ENCODE measurements around the gene TBCK.

TBCK gene

GRCh38 chr4:106022454-106022853 lies 293.6 kb downstream of the TBCK start:
- DNase-seq (ENCODE audit: insufficient read length, low spot score) (no peak), FAIRE-seq (no peak)
- TF ChIP-seq, protein P1, sequence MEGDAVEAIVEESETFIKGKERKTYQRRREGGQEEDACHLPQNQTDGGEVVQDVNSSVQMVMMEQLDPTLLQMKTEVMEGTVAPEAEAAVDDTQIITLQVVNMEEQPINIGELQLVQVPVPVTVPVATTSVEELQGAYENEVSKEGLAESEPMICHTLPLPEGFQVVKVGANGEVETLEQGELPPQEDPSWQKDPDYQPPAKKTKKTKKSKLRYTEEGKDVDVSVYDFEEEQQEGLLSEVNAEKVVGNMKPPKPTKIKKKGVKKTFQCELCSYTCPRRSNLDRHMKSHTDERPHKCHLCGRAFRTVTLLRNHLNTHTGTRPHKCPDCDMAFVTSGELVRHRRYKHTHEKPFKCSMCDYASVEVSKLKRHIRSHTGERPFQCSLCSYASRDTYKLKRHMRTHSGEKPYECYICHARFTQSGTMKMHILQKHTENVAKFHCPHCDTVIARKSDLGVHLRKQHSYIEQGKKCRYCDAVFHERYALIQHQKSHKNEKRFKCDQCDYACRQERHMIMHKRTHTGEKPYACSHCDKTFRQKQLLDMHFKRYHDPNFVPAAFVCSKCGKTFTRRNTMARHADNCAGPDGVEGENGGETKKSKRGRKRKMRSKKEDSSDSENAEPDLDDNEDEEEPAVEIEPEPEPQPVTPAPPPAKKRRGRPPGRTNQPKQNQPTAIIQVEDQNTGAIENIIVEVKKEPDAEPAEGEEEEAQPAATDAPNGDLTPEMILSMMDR (IDR thresholded peaks at IDR 0.05; ENCODE audit: insufficient read depth, missing control alignments), result no peak

DNA sequence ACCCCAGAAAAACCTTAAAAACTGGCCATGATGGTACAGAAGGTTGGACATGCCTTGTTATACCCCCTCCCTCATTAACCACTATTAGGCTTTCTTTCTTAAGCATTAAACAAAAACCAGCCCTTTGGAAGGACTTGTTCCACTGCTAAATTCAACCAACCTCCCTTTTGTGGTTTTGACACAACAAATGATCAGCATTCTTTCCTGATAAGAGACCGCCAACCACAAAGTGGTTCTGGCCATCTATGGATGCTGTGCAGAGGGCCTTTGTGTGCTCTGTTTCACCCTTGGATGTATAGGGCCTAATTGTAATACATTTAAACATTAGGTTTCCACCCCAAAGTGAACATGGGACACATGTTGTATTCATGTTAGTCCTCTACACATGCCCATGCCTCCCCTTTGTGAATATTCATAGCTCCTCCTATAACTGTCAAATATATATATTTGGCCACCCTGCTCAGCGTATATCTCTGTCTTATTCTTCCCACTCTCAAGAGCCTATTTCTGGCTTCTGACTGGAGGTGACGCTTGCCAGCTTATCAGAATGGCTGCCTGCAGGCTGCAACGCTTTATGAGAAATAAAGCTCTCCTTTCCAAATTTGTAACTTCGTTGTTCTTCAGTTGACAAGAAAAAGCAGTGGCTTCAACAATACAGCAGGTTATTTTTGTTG lies 294.1 kb downstream of the TBCK start:
- no peak for FAIRE-seq

GRCh38 chr4:106019771-106020170 lies 296.2 kb downstream of the TBCK start:
- FAIRE-seq (no peak), DNase-seq (ENCODE audit: insufficient read length, low spot score) (no peak)
- TF ChIP-seq, protein P1 (IDR thresholded peaks at IDR 0.05; ENCODE audit: insufficient read depth, missing control alignments), result no peak

More for the DNA sequence above, 294.1 kb downstream of the TBCK start:
- TF ChIP-seq, protein P1 (IDR thresholded peaks at IDR 0.05; ENCODE audit: insufficient read depth, missing control alignments), result no peak
- no peak for DNase-seq (ENCODE audit: insufficient read length, low spot score)

DNA sequence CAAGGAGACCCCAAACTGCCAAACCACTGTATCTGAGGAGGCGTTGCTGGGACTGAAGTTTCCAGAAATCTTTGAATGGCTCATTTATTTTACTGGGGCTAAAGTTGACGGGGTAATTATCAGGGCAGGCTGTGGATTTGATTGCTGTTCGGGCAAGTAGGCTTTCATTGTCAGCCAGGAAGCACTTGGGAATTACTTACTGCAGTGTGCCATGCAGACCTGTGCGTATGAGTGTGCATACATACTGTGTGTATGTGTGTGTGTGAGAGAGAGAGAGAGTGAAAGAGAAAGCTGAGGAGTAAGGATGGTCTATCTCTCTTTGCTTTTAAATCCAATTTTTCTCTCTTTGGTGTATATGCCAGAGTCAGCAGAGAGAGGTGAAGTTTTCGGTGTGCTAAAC lies 298.0 kb downstream of the TBCK start:
- TF ChIP-seq, protein P1 (IDR thresholded peaks at IDR 0.05; ENCODE audit: insufficient read depth, missing control alignments), result no peak
- FAIRE-seq (no peak), DNase-seq (ENCODE audit: insufficient read length, low spot score) (no peak)

DNA sequence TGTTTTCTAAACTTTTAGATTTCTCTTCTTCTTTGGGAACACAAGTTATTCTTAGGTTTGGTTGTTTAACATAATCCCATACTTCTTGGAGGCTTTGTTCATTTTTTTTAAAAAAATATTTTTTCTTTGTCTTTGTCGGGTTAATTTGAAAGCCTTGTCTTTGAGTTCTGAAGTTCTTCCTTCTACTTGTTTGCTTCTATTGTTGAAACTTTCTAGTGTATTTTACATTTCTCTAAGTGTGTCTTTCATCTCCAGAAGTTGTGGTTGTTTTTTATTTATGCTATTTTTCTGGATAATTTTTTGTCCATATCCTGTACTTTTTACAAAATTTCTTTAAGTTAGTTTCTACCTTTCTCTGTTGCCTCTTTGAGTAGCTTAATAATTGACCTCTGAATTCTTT lies 304.6 kb downstream of the TBCK start:
- FAIRE-seq (peak; percentile 25), DNase-seq (ENCODE audit: insufficient read length, low spot score) (no peak)
- TF ChIP-seq, protein P1 (IDR thresholded peaks at IDR 0.05; ENCODE audit: insufficient read depth, missing control alignments), result no peak

DNA sequence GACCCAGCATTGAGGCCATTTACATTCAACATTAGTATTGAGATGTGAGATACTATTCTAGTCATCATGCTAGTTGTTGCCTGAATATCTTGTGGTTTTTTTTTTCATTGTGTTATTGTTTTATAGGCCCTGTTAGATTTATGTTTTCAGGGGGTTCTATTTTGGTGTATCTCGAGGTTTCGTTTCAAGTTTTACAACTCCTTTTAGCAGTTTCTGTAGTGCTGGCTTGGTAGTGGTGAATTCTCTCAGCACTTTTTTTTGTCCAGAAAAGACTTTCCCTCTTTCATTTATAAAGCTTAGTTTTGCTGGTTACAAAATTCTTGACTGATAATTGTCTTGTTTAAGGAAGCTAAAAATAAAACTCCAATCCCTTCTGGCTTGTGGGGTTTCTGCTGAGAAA lies 305.2 kb downstream of the TBCK start:
- TF ChIP-seq, protein P1 (IDR thresholded peaks at IDR 0.05; ENCODE audit: insufficient read depth, missing control alignments), result no peak
- no peak for FAIRE-seq
- DNase-seq (ENCODE audit: insufficient read length, low spot score), result no peak

GRCh38 chr4:106002994-106003393 lies 313.0 kb downstream of the TBCK start:
- TF ChIP-seq, protein P1 (IDR thresholded peaks at IDR 0.05; ENCODE audit: insufficient read depth, missing control alignments), result no peak
- DNase-seq (ENCODE audit: insufficient read length, low spot score) (no peak), FAIRE-seq (no peak)
